WTC11 (cell line): ENCODE results near the gene SCAMP3. TPM values are rescaled to one million over a fixed set of nuclear protein-coding genes. Genes with fewer than 3 reads are reported as not detected.

ENCODE experiments used
- ATF2 ChIP-seq: sonication (generic); formaldehyde crosslinking; IDR thresholded peaks from 2 replicates; pipeline ENCODE4 v1.8.1; 2022; ENCODE audit warnings: low read depth, missing genetic modification reagents, borderline replicate concordance
- ATF3 ChIP-seq: sonication (generic); formaldehyde crosslinking; conservative IDR thresholded peaks from 2 replicates; pipeline ENCODE4 v1.8.1; 2022; ENCODE audit warnings: mild to moderate bottlenecking, missing genetic modification reagents
- ATF6 ChIP-seq: sonication (generic); formaldehyde crosslinking; IDR thresholded peaks from 2 replicates; pipeline ENCODE4 v1.8.1; 2023; ENCODE audit warnings: mild to moderate bottlenecking, missing genetic modification reagents
- CREB1 ChIP-seq: sonication (generic); formaldehyde crosslinking; IDR thresholded peaks from 2 replicates; pipeline ENCODE4 v1.8.0; 2023; ENCODE audit warnings: mild to moderate bottlenecking, missing genetic modification reagents
- CREM ChIP-seq: sonication (generic); formaldehyde crosslinking; IDR thresholded peaks from 2 replicates; pipeline ENCODE4 v1.8.1; 2022; ENCODE audit warnings: mild to moderate bottlenecking, missing genetic modification reagents, moderate library complexity
- ELF4 ChIP-seq: sonication (generic); formaldehyde crosslinking; IDR thresholded peaks from 2 replicates; pipeline ENCODE4 v1.8.1; 2022; ENCODE audit warnings: low read depth, mild to moderate bottlenecking, moderate library complexity, missing genetic modification reagents
- ETV6 ChIP-seq: sonication (generic); formaldehyde crosslinking; IDR thresholded peaks from 2 replicates; pipeline ENCODE4 v1.8.1; 2022; ENCODE audit warnings: mild to moderate bottlenecking, missing genetic modification reagents
- FOXK1 ChIP-seq: sonication (generic); formaldehyde crosslinking; IDR thresholded peaks from 2 replicates; pipeline ENCODE4 v1.8.0; 2022; ENCODE audit warnings: mild to moderate bottlenecking, moderate library complexity, missing genetic modification reagents
- FOXP1 ChIP-seq: sonication (generic); formaldehyde crosslinking; IDR thresholded peaks from 2 replicates; pipeline ENCODE4 v1.8.0; 2022; ENCODE audit warnings: missing genetic modification reagents, mild to moderate bottlenecking, moderate library complexity, borderline replicate concordance
- NFATC4 ChIP-seq: fragments of 250-450 bp; sonication (Bioruptor Pico); IDR thresholded peaks from 2 replicates; pipeline ENCODE4 v1.9.0; 2021; ENCODE audit warnings: mild to moderate bottlenecking
- NR3C1 ChIP-seq: sonication (generic); formaldehyde crosslinking; conservative IDR thresholded peaks from 2 replicates; pipeline ENCODE4 v1.8.1; 2023; ENCODE audit warnings: low read depth, mild to moderate bottlenecking, missing genetic modification reagents
- PRDM15 ChIP-seq: sonication (generic); formaldehyde crosslinking; IDR thresholded peaks from 2 replicates; pipeline ENCODE4 v1.8.0; 2022; ENCODE audit warnings: missing genetic modification reagents
- PREB ChIP-seq: sonication (generic); formaldehyde crosslinking; IDR thresholded peaks from 2 replicates; pipeline ENCODE4 v1.8.1; 2022; ENCODE audit warnings: mild to moderate bottlenecking, missing genetic modification reagents, moderate library complexity, borderline replicate concordance
- RORB ChIP-seq: fragments of 250-450 bp; sonication (Bioruptor Pico); IDR thresholded peaks from 2 replicates; pipeline ENCODE4 v1.9.0; 2021; ENCODE audit warnings: mild to moderate bottlenecking
- SOX15 ChIP-seq: fragments of 250-450 bp; sonication (Bioruptor Pico); IDR thresholded peaks from 2 replicates; pipeline ENCODE4 v1.9.0; 2021; ENCODE audit warnings: mild to moderate bottlenecking
- SP1 ChIP-seq: sonication (generic); formaldehyde crosslinking; conservative IDR thresholded peaks from 2 replicates; pipeline ENCODE4 v1.8.1; 2022; ENCODE audit warnings: missing genetic modification reagents
- TCF7 ChIP-seq: sonication (generic); formaldehyde crosslinking; IDR thresholded peaks from 2 replicates; pipeline ENCODE4 v1.8.0; 2022; ENCODE audit warnings: mild to moderate bottlenecking, low read depth, missing genetic modification reagents, moderate library complexity
- TEAD1 ChIP-seq: sonication (generic); formaldehyde crosslinking; IDR thresholded peaks from 2 replicates; pipeline ENCODE4 v1.8.0; 2022; ENCODE audit warnings: mild to moderate bottlenecking, missing genetic modification reagents
- USF2 ChIP-seq: sonication (generic); formaldehyde crosslinking; IDR thresholded peaks from 2 replicates; pipeline ENCODE4 v1.8.1; 2023; ENCODE audit warnings: mild to moderate bottlenecking, missing genetic modification reagents, moderate library complexity
- ZBTB21 ChIP-seq: sonication (generic); formaldehyde crosslinking; IDR thresholded peaks from 2 replicates; pipeline ENCODE4 v1.8.1; 2023; ENCODE audit warnings: mild to moderate bottlenecking, missing genetic modification reagents, borderline replicate concordance
- ZMAT4 ChIP-seq: fragments of 250-450 bp; sonication (Bioruptor Pico); IDR thresholded peaks from 2 replicates; pipeline ENCODE4 v1.9.0; 2021; ENCODE audit warnings: mild to moderate bottlenecking
- ZNF138 ChIP-seq: sonication (generic); formaldehyde crosslinking; conservative IDR thresholded peaks from 2 replicates; pipeline ENCODE4 v1.8.1; 2022; ENCODE audit warnings: mild to moderate bottlenecking, moderate library complexity, missing genetic modification reagents
- ZNF425 ChIP-seq: fragments of 250-450 bp; sonication (Bioruptor Pico); conservative IDR thresholded peaks from 2 replicates; pipeline ENCODE4 v1.9.0; 2021; ENCODE audit warnings: mild to moderate bottlenecking
- ZNF671 ChIP-seq: fragments of 250-450 bp; sonication (Bioruptor Pico); IDR thresholded peaks from 2 replicates; pipeline ENCODE4 v1.8.0; 2021; ENCODE audit warnings: mild to moderate bottlenecking
- ZSCAN18 ChIP-seq: fragments of 250-450 bp; sonication (Bioruptor Pico); IDR thresholded peaks from 2 replicates; pipeline ENCODE4 v2.1.2; 2022; ENCODE audit warnings: mild to moderate bottlenecking, moderate library complexity
- total RNA-seq: library from RNA; stranded (reverse); gene quantifications from 3 replicates; pipeline ENCODE4 v1.2.3, GENCODE V29; 2021

SCAMP3 gene
- total RNA-seq, 1 experiment from 2014 or later: 58.8 TPM

- peak; percentile 53; the same call in 1 of the 2 replicates for TF ChIP-seq CREM
- no peak for TF ChIP-seq ZNF671 (CRISPR knock-in tag)
- TF ChIP-seq ZNF425 (CRISPR knock-in tag): no peak
- no peak for TF ChIP-seq NFATC4 (CRISPR knock-in tag)
- no peak for TF ChIP-seq ATF6 (CRISPR knock-in tag)
- no peak for TF ChIP-seq CREB1 (CRISPR knock-in tag)
- TF ChIP-seq TEAD1: peak; percentile 95
- TF ChIP-seq NR3C1 (CRISPR knock-in tag): 0 out of 2 replicates have a peak, but pooled peaks have one; percentile 42
- TF ChIP-seq ZSCAN18 (CRISPR knock-in tag): no peak
- no peak for TF ChIP-seq ZNF138 (CRISPR knock-in tag)
- no peak for TF ChIP-seq RORB
- no peak for TF ChIP-seq TCF7 (CRISPR knock-in tag)
- no peak for TF ChIP-seq ELF4 (CRISPR knock-in tag)
- TF ChIP-seq PREB (CRISPR knock-in tag): no peak
- TF ChIP-seq ZBTB21 (CRISPR knock-in tag): no peak
- peak; percentile 60; the same call in 1 of the 2 replicates for TF ChIP-seq ETV6 (CRISPR knock-in tag)
- no peak for TF ChIP-seq SOX15 (CRISPR knock-in tag)
- TF ChIP-seq ATF2: no peak
- no peak for TF ChIP-seq PRDM15 (CRISPR knock-in tag)
- TF ChIP-seq ATF3 (CRISPR knock-in tag): no peak
- TF ChIP-seq FOXK1 (CRISPR knock-in tag): peak; percentile 97
- no peak for TF ChIP-seq ZMAT4 (CRISPR knock-in tag)
- TF ChIP-seq FOXP1 (CRISPR knock-in tag): peak; percentile 67; the same call in 1 of the 2 replicates
- TF ChIP-seq USF2 (CRISPR knock-in tag): peak; percentile 95
- TF ChIP-seq SP1: peak; percentile 99
Observed at GRCh38 chr1:155273343-155274245, 11.4 kb upstream of the SCAMP3 start, which contains the start of gene CLK2 (continued).
